Thoracic aorta (tissue), 2 donors: Measurements from ENCODE around the gene CPT1A. TPM values are rescaled to one million over a fixed set of nuclear protein-coding genes. Genes with fewer than 3 reads are reported as not detected.

Source experiments
- ATAC-seq: fragments of 150-250 bp; one replicate; pipeline ENCODE4 v1.8.0; 2017; ENCODE audit warnings: low read depth; ENCODE audit not compliant: insufficient number of reproducible peaks, low FRiP score
- DNase-seq: peaks from one replicate; pipeline ENCODE4 v3.0.0-alpha.2; 2020; ENCODE audit warnings: low spot score
- H3K27ac ChIP-seq, 2 donors: fragments of 200-600 bp; sonication (generic); 1 replicate in 1 of 2; 2 replicates in 1 of 2; pipeline ENCODE4 v1.5.1; 2016; ENCODE audit warnings: mild to moderate bottlenecking in 2 of 2, moderate library complexity in 2 of 2
- H3K27me3 ChIP-seq: fragments of 200-600 bp; sonication (generic); replicated peaks from 2 replicates; pipeline ENCODE4 v1.6.0; 2016; ENCODE audit warnings: mild to moderate bottlenecking; ENCODE audit not compliant: insufficient read depth
- H3K36me3 ChIP-seq: fragments of 200-600 bp; sonication (generic); one replicate; pipeline ENCODE4 v1.5.1; 2016
- H3K4me1 ChIP-seq, 2 donors: fragments of 200-600 bp; sonication (generic); 1 replicate in 1 of 2; 2 replicates in 1 of 2; pipeline versions ENCODE4 v1.5.1 to v1.6.0; 2016; ENCODE audit warnings: low read depth in 2 of 2, mild to moderate bottlenecking in 1 of 2; ENCODE audit not compliant: control insufficient read depth in 1 of 2
- H3K4me3 ChIP-seq: fragments of 200-600 bp; sonication (generic); 2 replicates; pipeline ENCODE4 v1.5.1; 2016; ENCODE audit warnings: mild to moderate bottlenecking
- H3K9me3 ChIP-seq: fragments of 200-600 bp; sonication (generic); 2 replicates; pipeline ENCODE4 v1.5.1; 2016
- total RNA-seq, 2 donors: library from RNA; depleted of rRNA; stranded (reverse); fragments of >200 nt; gene quantifications; one replicate each; pipeline versions ENCODE4 v1.1.0 to v1.2.3, GENCODE V29; 2016
- TF ChIP-seq, protein P1 (sequence below): fragments of 200-600 bp; sonication (generic); IDR thresholded peaks from one replicate; pipeline ENCODE4 v1.5.1; 2019; ENCODE audit warnings: antibody characterized with exemption

The CPT1A gene
- total RNA-seq, 2 donors from 2014 or later: 61.1 to 75.3 TPM

DNA sequence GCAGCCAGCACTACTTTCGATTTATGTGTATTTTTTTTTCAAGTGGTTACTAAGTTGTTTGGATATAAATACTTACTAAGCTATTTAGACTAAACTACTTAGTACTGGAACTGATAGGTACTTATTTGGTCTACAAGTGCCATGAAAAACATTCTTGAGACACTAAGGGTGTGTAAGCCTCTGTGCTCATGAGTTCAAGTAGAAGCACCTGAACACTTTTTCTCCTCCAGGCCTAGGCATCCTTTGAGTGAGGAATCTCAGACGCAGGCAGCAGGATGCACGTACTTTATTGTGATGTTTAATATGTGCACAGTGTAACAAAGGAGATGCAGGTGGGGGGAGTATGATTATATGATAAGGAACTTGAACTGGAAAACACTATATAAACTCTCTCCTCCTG, 98.2 kb downstream of the CPT1A start:
- H3K27me3 ChIP-seq: no peaks in the 10 kb centered on the region
- no peaks in the 10 kb centered on the region for H3K36me3 ChIP-seq
- no peak overlapping the region for H3K4me3 ChIP-seq
- ATAC-seq (no peak), DNase-seq (no peak)
- no peak overlapping the region for H3K27ac ChIP-seq
- H3K9me3 ChIP-seq: no peaks in the 10 kb centered on the region
- no peaks in the 10 kb centered on the region for H3K4me1 ChIP-seq
- TF ChIP-seq, protein P1, sequence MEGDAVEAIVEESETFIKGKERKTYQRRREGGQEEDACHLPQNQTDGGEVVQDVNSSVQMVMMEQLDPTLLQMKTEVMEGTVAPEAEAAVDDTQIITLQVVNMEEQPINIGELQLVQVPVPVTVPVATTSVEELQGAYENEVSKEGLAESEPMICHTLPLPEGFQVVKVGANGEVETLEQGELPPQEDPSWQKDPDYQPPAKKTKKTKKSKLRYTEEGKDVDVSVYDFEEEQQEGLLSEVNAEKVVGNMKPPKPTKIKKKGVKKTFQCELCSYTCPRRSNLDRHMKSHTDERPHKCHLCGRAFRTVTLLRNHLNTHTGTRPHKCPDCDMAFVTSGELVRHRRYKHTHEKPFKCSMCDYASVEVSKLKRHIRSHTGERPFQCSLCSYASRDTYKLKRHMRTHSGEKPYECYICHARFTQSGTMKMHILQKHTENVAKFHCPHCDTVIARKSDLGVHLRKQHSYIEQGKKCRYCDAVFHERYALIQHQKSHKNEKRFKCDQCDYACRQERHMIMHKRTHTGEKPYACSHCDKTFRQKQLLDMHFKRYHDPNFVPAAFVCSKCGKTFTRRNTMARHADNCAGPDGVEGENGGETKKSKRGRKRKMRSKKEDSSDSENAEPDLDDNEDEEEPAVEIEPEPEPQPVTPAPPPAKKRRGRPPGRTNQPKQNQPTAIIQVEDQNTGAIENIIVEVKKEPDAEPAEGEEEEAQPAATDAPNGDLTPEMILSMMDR: no peak

DNA sequence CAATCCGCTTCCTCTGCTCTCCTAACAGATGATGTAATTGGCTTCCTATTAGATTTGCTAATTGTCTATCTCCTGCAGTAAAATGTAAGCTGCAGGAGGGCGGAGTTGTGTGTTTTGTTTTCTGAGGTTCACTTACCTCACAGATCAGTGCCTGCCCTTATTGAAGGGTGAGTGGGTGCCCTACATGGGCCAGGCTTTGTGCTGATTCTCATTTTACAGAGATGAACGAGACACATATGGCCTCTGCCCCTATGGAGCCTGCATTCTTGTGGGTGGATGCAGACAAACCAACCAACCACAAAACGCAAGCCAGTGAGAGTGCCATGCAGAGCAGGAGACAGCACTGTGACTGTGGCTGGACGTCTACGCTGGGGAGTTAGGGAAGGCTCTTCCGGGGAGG, 100.3 kb downstream of the CPT1A start:
- Histone ChIP-seq H3K9me3 (no peaks in the 10 kb centered on the region), H3K36me3 (no peaks in the 10 kb centered on the region), H3K4me3 (no peak overlapping the region), H3K27ac (no peak overlapping the region), H3K27me3 (no peaks in the 10 kb centered on the region), H3K4me1 (no peaks in the 10 kb centered on the region)
- ATAC-seq (no peak), DNase-seq (no peak)
- TF ChIP-seq, protein P1: no peak

DNA sequence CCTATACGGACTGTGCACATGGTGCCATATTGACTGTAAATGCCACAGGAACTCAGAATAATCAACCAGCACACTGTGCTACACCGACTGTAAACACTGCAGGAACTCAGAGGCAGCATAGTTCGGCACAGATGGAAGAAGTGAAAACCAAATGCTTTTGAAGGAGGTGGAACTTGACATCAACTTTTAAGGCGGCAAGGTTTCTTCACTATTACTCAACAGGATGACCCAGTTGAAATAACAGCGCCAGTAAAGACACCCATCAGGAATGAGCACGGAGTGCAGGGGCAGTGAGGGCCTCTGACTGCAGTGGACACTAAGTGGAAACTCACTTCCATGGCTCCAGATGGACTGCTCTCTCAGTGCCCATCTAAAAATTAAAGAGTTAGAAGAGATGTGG, 106.1 kb downstream of the CPT1A start:
- DNase-seq: no peak
- no peak for ATAC-seq
- H3K9me3 ChIP-seq: no peaks in the 10 kb centered on the region
- H3K4me1 ChIP-seq: no peaks in the 10 kb centered on the region
- TF ChIP-seq, protein P1: no peak
- no peak overlapping the region for H3K27ac ChIP-seq
- no peak overlapping the region for H3K4me3 ChIP-seq
- no peaks in the 10 kb centered on the region for H3K36me3 ChIP-seq
- no peaks in the 10 kb centered on the region for H3K27me3 ChIP-seq

DNA sequence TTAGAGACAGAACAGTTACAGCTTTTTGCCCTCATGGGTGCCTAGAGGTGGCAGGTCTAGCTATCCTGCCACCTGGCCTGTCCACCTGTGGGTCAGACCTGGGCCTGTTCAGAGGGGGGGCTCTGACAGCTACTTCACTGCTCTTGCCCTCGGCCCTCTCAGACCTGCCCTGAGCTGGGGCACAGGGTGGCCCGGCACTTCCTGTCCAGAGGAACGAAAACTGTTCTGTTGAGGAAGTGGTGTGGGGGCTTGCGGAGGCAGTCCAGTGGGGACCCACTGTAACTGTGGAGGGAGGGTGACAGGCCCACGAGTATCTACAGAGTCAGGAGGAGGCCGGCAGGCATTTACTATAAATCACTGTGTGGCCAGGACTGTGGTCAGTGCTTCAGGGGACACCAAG, 106.6 kb downstream of the CPT1A start:
- Histone ChIP-seq H3K4me1 (no peaks in the 10 kb centered on the region), H3K27ac (no peak overlapping the region), H3K27me3 (no peaks in the 10 kb centered on the region), H3K4me3 (no peak overlapping the region), H3K36me3 (no peaks in the 10 kb centered on the region), H3K9me3 (no peaks in the 10 kb centered on the region)
- TF ChIP-seq, protein P1: no peak
- DNase-seq (no peak), ATAC-seq (no peak)

DNA sequence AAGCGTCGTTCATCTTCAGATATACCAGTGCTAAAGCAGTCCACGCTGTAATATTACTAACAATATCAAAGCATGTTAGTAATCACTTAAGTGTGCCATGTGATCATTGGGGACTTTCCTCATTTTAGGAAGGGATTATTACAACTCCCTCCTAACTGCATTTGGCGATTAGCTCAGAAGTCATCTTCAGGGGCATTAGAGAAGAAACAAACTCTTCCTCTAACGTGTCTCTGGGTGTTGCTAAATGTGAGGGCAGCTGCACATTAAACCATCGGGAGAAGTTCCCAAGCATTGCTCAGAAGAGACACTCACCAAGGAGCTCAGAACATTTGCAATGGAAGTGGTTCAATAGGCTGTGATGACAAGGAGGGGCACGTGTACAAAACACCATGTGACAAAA, 107.6 kb downstream of the CPT1A start:
- no peak for DNase-seq
- no peak for ATAC-seq
- no peaks in the 10 kb centered on the region for H3K36me3 ChIP-seq
- no peaks in the 10 kb centered on the region for H3K4me1 ChIP-seq
- no peak overlapping the region for H3K27ac ChIP-seq
- no peaks in the 10 kb centered on the region for H3K9me3 ChIP-seq
- H3K27me3 ChIP-seq: no peaks in the 10 kb centered on the region
- no peak overlapping the region for H3K4me3 ChIP-seq
- TF ChIP-seq, protein P1: no peak
